Camera-type eye (tissue), 1 donor: Measurements from ENCODE around the gene RAB1A. TPM values are rescaled to one million over a fixed set of nuclear protein-coding genes. Genes with fewer than 3 reads are reported as not detected.

ENCODE experiments used
- total RNA-seq: library from RNA; depleted of rRNA; stranded (reverse); fragments of >200 nt; gene quantifications from one replicate; pipeline ENCODE4 v1.2.3, GENCODE V29; 2014

RAB1A gene
- total RNA-seq = 110 TPM

DNA sequence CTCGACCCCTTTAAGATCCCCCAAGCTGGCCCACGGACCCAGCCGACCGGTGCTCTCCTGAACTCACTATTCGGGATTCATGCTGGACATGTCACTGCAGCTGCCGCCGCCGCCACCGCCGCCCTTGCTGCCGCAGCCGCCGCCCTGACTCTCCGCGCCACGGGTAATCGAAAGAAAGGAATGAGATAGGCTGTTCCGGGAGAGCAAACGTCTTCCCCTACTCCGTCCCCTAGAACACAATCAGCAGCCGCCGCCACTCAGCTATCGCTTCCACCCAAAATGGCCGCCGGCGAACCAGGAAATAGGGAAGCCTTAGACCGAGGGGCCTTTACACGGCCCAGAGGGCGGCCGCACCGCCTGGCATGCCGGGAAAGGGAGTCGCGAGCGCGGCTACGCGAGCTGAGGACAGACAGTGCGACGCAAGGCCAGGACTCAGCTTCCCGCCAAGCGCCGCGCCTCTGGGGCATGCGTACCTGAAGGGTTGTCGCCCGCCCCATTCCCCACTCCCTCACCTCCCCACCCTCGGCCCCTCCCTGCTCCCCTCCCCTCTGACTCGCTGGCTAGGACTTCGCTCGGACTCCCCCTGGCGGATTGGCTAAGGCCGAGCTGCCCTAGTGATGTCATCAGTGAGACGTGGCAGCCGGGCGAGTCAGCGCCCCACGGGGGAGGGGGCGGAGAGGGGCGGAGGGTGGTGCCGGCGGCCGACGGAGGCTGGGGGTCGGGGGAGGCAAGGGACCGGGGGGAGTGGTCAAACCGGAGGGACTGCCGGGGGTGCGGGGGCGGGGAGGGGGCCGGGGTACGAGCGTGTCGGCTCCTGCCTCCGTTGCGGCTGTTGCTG lies at the start of gene RAB1A:
Gene RAB1A, minus strand, starts transcription at position 281 of the 838 bp plus-strand sequence. Its CDS starts 191 bp downstream, at position 90.

DNA sequence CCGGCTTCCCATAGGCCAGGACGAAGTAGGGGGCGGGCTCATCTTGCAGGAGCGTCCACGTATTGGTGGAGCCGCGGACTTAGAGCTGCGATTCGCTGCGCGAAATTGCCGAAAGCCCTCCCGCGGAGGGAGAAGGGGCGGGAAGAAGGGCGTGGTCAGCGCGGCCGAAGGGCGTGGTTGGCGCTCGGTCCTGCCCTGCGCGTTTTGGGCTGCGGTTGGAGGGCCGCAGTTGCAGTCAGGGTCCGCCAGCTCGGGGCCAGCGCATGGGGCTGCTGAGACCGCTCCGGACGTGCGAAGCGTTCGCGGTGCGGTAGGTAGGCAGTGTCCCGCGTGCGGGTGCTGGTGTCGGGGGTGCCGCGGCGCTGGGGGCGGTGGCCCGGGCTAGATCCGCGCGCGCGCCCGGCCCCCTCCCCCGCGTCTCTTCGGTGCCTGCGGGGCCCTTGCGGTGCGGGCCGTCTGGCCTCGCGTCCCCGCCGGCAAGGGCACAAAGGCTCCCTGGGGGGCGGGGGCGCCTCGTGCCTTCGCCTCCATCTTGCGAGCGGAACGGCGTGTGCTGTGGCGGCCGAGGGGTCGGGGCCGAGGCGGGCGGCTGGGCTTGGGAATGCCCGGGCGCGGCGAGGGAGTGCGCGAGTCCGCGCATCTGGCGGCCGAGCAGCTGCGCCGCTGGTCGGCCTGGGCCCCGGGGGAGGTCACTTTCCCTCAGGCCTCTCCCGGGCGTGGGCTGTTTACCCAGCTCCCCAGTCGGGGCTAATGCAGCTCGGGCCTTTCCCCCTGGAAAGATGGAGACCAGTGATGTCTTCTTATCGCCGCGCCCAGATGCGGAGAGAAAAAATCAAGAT lies 73.5 kb downstream of the RAB1A start, which contains the start of gene CEP68:
Gene CEP68, plus strand, starts transcription at position 202 of the 839 bp plus-strand sequence. CDS start 13,029 bp downstream, outside the sequence.

Other genes starting within 250 kb of the RAB1A start
- gene SLC1A4, start 140.7 kb downstream of the RAB1A start, total RNA-seq = 24.5 TPM
- gene CEP68, start 73.7 kb downstream of the RAB1A start, total RNA-seq = 49.8 TPM
- gene ACTR2, start 97.7 kb upstream of the RAB1A start, total RNA-seq = 128 TPM